Activated CD8-positive, alpha-beta memory T cell treated with anti-CD3 and anti-CD28 coated beads for 24 hours (primary cell): ENCODE results near the gene PXMP4.
A peak's percentile ranks its signal among the peaks of the same experiment; 100 is the strongest.

Experiments
- DNase-seq: peaks from one replicate; pipeline ENCODE4 v3.0.0-alpha.2; 2020

The PXMP4 gene

GRCh38 chr20:33731693-33732165 is 11.6 kb upstream of the PXMP4 start, which contains the start of gene ZNF341:
TSS of gene ZNF341 (plus strand) at chr20:33731996. CDS start at chr20:33732022, 26 bp downstream.
- DNase-seq = peak; percentile 94

GRCh38 chr20:33730946-33731692 is 11.0 kb upstream of the PXMP4 start:
- DNase-seq = no peak

DNA sequence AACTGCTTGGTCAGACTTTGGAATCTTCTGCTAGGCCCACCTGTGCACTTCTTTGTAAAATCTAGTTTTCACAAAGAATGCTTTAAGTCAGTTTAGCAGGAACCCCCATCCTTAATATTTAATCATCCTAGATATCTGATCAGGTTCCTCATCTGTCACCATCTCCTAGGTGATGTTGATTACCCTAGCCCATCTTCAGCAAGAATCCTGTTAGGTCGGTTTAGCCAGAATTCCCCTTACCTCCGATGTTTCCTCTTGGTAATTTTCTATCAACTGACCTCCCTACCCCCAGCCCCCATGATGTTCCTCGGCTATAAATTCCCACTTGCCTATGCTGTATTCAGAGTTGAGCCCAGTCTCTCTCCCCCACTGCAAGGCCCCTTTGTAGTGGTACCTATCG is 9.0 kb upstream of the PXMP4 start:
- no peak for DNase-seq

DNA sequence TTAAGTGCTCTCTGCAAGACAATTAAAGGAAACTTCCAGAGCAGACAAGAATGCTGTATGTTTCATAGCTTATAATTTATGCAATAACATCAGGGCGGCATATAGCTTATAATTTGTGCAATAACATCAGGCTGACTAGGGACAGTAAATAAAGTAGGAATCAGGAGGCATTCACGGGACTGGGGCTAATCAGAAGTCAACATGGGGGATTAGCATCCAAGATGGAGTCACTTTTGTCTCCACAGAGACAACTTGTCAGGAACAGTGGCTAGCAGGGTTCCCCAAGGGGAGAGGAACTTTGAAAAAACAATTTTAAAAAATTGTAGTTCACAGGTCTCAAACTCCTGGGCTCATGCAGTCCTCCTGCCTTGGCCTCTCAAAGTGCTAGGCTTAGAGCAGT is 8.4 kb upstream of the PXMP4 start:
- no peak for DNase-seq

DNA sequence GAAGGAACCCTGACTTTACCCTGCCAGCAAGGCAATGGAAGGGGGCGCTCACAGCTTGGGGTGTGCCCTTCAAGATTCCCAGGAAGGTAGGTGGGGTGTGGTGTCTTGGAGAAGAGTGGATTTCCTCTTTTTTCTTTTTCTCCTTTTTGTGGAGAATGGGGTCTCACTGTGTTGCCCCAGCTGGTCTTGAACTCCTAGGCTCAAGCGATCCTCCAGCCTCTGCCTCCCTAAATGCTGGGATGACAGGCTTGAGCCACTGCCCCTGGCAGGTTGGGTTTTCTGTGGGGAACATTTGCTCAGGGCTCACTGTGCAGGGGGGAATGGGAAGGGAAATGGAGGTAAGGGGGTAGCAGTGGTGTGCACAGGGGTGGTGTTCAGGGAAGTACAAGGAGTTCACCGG is 7.7 kb upstream of the PXMP4 start:
- DNase-seq = no peak

DNA sequence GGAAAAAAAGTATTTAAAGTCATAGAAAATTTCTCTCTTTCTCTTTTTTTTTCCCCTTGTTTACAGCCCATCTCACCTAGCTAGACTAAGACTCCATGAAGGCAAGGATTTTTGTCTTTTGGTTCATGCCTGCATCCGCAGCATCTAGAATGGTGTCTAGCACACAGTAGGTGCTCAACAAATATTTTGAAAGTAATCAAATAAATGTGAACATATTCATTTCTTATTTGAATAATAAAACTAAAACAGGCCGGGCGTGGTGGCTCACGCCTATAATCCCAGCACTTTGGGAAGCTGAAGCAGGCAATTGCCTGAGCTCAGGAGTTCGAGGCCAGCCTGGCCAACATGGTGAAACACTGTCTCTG is 7.0 kb upstream of the PXMP4 start:
- DNase-seq = no peak

DNA sequence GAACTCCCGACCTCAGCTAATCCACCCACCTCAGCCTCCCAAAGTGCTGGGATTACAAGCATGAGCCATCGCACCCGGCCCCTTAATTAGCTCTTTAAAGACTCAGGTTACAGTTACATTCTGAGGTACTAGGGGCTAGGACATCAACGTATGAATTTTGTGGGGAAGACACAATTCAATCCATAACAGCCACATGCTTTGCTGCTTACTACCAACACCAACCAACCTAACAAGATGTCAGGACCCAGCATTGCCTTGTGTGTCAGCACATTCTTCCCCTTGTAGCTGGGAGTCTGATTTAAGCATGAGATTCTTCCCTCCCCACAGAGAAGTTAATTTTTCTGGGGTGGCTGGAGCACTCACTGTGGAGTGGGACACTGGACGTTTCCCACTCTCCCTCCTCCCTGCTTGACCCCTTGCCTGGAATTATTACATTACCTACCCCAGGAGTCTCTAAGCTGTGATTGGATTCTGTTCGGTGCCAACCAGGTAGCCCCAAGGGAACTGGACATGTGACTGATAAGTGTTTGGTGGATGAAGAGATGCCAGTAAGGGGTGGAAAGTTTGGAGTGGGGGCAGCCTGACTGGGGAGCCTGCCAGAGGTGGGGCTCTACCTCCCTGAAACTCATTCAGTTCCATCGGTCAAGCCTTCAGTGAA is 5.6 kb upstream of the PXMP4 start:
- no peak for DNase-seq

GRCh38 chr20:33724439-33725094 is 4.5 kb upstream of the PXMP4 start:
- no peak for DNase-seq

- no peak for DNase-seq
Measured at GRCh38 chr20:33721391-33722140, 1.5 kb upstream of the PXMP4 start.

DNA sequence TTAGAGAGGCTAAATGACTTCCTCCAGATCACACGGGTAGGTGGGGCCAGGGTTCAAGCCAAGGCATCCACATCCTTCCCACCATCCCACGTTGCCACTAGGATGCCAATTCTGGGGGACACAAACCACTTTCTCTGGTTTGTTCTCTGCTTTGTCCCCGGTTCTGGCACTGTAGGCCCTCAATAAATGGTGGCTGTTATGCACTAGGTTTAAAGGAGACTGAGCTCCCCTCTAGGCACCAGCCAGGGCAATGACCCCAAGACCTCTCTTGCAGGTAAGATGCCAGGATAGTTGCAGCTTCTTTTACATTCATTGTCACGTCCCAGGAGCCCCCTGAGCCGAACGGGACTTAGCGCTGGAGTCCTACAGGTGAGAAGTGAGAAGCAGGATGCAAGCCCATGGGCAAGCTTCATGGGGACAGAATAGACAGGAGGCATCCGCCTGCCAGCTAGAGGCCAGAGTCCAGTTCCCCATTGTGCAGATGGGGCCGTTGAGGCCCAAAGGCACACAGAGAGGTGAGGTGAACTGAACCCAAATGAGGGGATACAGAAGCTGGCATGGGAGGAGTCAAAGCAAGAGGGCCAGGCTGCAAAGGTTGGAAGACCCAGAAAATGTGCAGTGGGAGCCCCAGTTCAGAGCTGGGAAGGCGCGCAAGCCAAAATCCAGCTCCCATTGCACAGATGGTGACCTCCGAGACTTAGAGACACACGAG is 677 bp downstream of the PXMP4 start:
- no peak for DNase-seq

- no peak for DNase-seq
Measured at GRCh38 chr20:33716498-33716897, 3.6 kb downstream of the PXMP4 start.

GRCh38 chr20:33713865-33714367 is 6.2 kb downstream of the PXMP4 start:
- DNase-seq = no peak

DNA sequence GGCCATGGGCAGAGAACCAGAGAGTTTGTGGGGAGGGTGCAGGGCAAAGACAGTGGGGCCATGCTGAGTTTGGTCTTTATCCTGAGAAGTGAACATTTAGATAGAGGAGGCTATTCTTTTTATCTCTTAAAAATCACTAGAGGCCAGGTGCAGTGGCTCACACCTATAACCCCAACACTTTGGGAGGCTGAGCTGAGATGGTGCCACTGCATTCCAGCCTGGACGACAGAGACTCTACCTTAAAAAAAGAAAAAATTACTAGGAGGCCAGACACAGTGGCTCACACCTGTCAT is 8.7 kb downstream of the PXMP4 start:
- no peak for DNase-seq

GRCh38 chr20:33710681-33711445 is 9.2 kb downstream of the PXMP4 start:
- no peak for DNase-seq

DNA sequence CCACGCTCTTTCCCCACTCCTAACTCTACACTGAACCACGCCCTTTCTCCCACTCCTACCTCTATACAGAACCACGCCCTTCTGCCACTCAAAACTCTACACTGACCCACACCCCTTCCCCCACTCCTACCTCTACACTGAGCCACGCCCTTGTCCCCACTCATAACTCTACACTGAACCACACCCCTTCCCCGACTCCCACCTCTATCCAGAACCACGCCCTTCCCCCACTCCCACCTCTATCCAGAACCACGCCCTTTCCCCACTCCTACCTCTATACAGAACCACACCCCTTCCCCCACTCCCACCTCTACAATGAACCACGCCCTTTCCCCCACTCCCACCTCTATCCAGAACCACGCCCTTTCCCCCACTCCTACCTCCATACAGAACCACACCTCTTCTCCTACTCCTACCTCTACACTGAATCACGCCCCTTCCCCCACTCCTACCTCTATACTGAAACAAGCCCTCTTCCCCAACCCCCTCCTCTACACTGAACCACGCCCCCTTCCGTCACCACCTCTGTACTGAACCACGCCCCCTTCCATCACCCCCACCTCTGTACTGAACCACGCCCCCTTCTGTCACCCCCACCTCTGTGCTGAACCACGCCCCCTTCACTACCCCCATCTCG is 10.1 kb downstream of the PXMP4 start:
- DNase-seq = no peak

- no peak for DNase-seq
Measured at GRCh38 chr20:33709398-33709797, 10.7 kb downstream of the PXMP4 start.

DNA sequence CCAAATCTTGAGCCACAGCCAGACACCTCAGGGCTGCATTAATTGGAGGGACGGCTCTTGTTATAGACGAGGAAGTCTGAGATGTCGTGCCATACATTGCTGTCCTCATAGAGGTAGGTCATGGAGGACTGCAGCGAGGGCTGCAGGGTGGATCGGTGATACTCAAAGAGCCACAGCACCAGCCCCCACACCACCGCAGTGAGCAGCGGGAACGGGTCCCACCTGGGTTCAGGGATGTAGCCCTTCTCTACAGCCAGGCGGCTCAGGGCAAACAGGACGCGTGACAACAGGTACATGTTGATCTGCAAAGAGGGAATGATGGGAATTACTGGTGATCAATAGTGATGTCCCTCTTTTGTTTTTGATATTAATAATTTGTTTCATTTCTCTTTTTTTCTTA is 12.4 kb downstream of the PXMP4 start:
- no peak for DNase-seq

DNA sequence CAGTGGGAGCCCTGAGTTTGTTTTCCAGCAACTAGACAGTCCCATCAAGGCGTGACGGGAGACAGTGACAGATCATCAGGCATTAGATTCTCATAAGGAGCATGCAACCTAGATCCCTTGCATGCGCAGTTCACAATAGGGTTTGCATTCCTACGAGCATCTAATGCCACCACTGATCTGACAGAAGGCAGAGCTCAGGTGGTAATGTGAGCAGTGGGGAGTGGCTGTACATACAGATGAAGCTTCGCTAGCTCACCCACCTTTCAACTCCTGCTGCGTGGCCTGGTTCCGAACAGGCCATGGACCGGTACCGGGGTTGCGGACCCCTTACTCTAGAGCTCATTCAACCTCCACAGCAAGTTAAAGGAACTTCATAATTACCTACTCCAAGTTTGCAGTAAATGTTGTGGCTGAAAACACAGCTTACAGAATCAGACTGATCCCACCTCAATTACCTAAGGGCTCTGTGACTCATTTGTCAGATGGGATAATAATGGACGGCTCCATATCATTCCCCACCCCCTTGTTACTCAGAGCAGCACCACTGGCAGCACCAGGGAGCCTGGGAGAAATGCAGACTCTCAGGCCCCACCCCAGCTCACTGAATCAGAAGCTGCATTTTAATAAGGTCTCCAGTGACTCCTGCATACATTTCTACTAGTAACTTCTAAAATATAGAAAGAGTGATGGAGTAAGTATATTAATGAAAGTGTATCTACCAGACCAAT is 15.7 kb downstream of the PXMP4 start:
- no peak for DNase-seq

- DNase-seq = no peak
Measured at GRCh38 chr20:33703498-33704137, 16.5 kb downstream of the PXMP4 start.

DNA sequence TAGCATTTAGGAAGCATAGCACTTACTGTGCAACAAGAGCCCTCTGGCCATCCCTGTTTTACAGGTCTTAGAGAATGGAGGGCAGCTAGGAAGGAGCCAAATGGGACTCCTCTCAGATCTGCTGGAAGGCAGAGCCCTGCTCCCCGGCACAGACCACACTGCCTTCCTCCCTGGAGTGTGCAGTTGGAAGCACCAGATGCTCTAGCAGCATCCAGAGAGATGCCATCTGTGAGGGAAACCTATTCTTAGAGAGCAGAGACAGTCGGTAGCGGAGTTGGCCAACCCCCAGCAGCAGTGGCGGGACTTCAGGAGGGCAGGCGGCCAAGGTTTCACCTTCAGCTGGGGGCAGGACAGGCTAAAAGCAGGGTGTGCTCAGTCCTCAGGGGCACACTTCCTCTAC is 17.2 kb downstream of the PXMP4 start:
- no peak for DNase-seq
